Measurements from ENCODE around the gene EGF.

GRCh38 chr4:109879081-109879480, 33.6 kb upstream of the EGF start:
- no peak for TF ChIP-seq POLR2A (IDR thresholded peaks at IDR 0.05; ENCODE audit: low read length)
- no peak for TF ChIP-seq GATA1 (IDR thresholded peaks at IDR 0.05; ENCODE audit: low read depth, low read length)

Data from erythroblast (primary cell).